Activated CD4-positive, alpha-beta T cell treated with anti-CD3 and anti-CD28 coated beads, Interleukin-2, amount 50 U/mL, for 48 hours (primary cell): ENCODE data around the gene PCBP3.

Source experiments
- DNase-seq, 2 experiments: peaks; one replicate each; pipeline ENCODE4 v3.0.0-alpha.2; 2020

PCBP3 gene

GRCh38 chr21:45988366-45989347 is 345.1 kb downstream of the PCBP3 start:
- DNase-seq: no peak

DNA sequence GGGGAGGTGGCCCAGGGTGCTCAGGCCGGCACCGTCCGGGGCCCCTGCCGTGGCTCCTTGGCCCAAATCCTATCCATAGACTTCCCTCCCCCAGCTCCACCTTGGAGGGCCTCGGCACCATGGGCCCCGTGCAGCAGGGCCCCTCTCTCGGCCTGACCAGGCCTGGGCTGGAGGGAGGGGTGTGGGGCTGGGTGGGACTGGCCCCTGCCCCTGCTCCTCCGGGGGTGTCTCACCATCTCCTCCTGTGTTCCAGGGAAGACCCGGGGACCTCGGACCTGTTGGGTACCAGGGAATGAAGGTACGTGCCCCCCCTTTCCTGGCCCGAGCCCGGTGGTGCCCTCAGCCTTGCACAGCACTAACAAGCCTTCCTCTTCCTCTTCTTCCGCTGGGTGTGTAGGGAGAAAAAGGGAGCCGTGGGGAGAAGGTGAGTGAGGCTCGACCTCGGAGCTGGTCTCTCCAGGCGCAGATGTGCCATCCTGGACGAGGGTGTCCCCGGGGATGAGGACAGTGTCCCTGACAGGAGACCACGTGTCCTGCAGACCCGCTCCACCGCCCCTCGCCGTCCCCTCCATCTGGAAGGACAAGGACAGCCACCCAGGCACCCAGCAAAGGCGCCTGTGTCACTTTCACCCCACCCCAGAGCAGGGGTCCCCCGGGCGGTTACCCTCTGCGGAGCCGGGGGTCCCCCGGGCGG is 346.0 kb downstream of the PCBP3 start:
- no peak for DNase-seq

DNA sequence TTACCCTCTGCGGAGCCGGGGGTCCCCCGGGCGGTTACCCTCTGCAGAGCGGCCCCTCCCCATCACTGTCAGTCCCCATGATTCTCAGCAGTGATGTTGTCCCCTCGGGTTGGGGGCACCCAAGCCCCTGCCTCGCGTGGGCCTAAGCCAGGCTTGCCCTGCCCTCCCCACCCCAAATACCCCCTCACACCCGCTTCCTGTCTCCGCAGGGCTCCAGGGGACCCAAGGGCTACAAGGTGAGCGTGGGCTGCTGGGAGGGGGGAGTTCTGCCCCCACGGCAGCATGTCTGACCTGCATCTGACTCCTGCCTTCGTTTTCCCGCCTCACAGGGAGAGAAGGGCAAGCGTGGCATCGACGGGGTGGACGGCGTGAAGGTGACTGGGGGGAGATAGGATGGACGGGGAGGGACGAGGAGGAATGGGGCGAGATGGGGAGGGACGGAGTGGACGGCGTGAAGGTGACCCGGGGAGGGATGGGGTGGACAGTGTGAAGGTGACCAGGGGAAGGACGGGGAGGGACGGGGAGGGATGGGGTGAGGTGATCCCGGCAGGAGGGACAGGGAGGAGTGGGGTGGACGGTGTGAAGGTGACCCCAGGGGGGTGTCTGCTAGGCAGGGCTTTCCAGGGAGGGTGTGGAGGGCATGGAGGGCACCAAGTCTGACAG is 346.7 kb downstream of the PCBP3 start:
- no peak for DNase-seq

DNA sequence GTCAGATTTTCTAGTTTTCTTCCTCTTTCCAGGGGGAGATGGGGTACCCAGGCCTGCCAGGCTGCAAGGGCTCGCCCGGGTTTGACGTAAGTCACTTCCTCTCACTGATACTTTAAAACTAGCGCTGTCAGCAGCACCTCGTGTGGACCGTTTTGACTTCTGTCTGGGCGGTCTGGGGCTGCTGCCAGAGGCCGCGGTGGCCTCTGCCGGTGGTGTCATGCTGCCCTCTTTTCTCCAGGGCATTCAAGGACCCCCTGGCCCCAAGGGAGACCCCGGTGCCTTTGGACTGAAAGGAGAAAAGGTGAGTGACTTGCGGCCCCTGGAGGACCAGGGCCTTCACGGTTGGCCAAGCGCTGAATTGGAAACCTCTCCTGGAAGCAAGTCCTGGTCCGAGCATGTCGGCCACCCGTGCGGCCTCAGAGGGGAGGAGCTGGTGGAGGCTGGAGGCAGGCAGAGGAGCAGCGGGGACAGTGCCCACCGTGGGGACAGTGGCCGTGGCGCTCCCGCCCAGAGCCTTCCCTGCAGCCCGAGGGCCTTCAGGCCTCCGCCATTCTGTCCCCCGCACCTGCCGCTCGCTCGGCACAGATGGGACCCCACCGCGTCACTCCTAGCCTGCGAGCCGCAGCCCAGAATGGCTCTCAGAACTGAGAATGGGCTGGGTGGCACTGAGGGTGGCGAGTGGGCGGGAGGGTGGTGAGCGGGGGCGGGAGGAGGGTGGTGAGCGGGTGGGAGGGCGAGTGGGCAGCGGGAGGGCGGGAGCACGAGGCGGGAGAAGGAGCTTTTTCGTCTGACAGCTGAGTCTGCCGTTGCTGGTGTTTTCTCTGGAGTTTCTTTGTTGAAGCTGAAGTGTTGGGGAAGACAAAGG is 347.4 kb downstream of the PCBP3 start:
- no peak for DNase-seq

- DNase-seq: no peak
Measured at GRCh38 chr21:45991606-45992300, 348.2 kb downstream of the PCBP3 start.
